ENCODE data around the gene AIF1L. TPM values are rescaled to one million over a fixed set of nuclear protein-coding genes. Genes with fewer than 3 reads are reported as not detected.

AIF1L gene
- total RNA-seq, 2 donors from 2014 or later: 3.6 to 4.0 TPM

GRCh38 chr9:131050831-131051230 lies 45.5 kb upstream of the AIF1L start:
- intact Hi-C loops (cut with DNase I): no loop called here
- no peak for DNase-seq

GRCh38 chr9:131051592-131052517 lies 44.5 kb upstream of the AIF1L start:
- no peak overlapping the region for H3K9ac ChIP-seq (ENCODE audit: low read depth in 2 of 2, low read length in 2 of 2)
- no peak for DNase-seq
- no peaks in the 10 kb centered on the region for H3K4me1 ChIP-seq
- no peak for TF ChIP-seq CTCF (IDR thresholded peaks at IDR 0.05)
- H3K27me3 ChIP-seq: no peaks in the 10 kb centered on the region
- intact Hi-C loops (cut with DNase I): no loop called here
- H3K4me3 ChIP-seq: no peak overlapping the region
- no peaks in the 10 kb centered on the region for H3K9me3 ChIP-seq
- H3K36me3 ChIP-seq: no peaks in the 10 kb centered on the region
- no peak overlapping the region for H3K27ac ChIP-seq

More at GRCh38 chr9:131050831-131051230, 45.5 kb upstream of the AIF1L start:
- Histone ChIP-seq H3K4me3 (no peak overlapping the region), H3K9me3 (no peaks in the 10 kb centered on the region), H3K27me3 (no peaks in the 10 kb centered on the region), H3K4me1 (no peaks in the 10 kb centered on the region), H3K36me3 (no peaks in the 10 kb centered on the region), H3K9ac (ENCODE audit: low read depth in 2 of 2, low read length in 2 of 2) (no peak overlapping the region), H3K27ac (no peak overlapping the region)
- TF ChIP-seq CTCF (IDR thresholded peaks at IDR 0.05): no peak

- no peak overlapping the region for H3K4me3 ChIP-seq
- H3K27me3 ChIP-seq: no peaks in the 10 kb centered on the region
- no peaks in the 10 kb centered on the region for H3K36me3 ChIP-seq
- TF ChIP-seq CTCF (IDR thresholded peaks at IDR 0.05): no peak
- no peaks in the 10 kb centered on the region for H3K4me1 ChIP-seq
- H3K9me3 ChIP-seq: no peaks in the 10 kb centered on the region
- no peak overlapping the region for H3K9ac ChIP-seq (ENCODE audit: low read depth in 2 of 2, low read length in 2 of 2)
- H3K27ac ChIP-seq: no peak overlapping the region
- no peak for DNase-seq
- intact Hi-C loops (cut with DNase I): no loop called here
Observed at GRCh38 chr9:131053896-131054295, 42.4 kb upstream of the AIF1L start.

- no peak for DNase-seq
Observed at GRCh38 chr9:131056781-131057506, 39.4 kb upstream of the AIF1L start.

More at GRCh38 chr9:131056781-131057506, 39.4 kb upstream of the AIF1L start:
- Histone ChIP-seq H3K9me3 (no peaks in the 10 kb centered on the region), H3K27ac (no peak overlapping the region), H3K9ac (ENCODE audit: low read depth in 2 of 2, low read length in 2 of 2) (no peak overlapping the region), H3K27me3 (no peaks in the 10 kb centered on the region), H3K4me1 (no peaks in the 10 kb centered on the region), H3K4me3 (no peak overlapping the region), H3K36me3 (no peaks in the 10 kb centered on the region)
- intact Hi-C loops (cut with DNase I): loop anchor here (5.0 kb wide), 1 partner anchor 280 kb away; no protein-coding TSS in a partner anchor
- no peak for TF ChIP-seq CTCF (IDR thresholded peaks at IDR 0.05)
